Brain microvascular endothelial cell (primary cell): Measurements from ENCODE around the gene CCDC88B.

Source experiments
- DNase-seq: peaks from one replicate; pipeline ENCODE4 v3.0.0-alpha.2; 2020
- H3K27ac ChIP-seq: fragments of 250-450 bp; sonication (Bioruptor Pico); 2 replicates; pipeline ENCODE4 v1.5.1; 2020; ENCODE audit warnings: mild to moderate bottlenecking, moderate library complexity
- H3K27me3 ChIP-seq: fragments of 250-450 bp; sonication (Bioruptor Pico); replicated peaks from 2 replicates; pipeline ENCODE4 v1.5.1; 2020; ENCODE audit warnings: mild to moderate bottlenecking
- H3K36me3 ChIP-seq: fragments of 250-450 bp; sonication (Bioruptor Pico); replicated peaks from 2 replicates; pipeline ENCODE4 v1.5.1; 2020; ENCODE audit warnings: mild to moderate bottlenecking
- H3K4me3 ChIP-seq: 2 replicates; pipeline ENCODE4 v1.5.1; 2011; ENCODE audit warnings: low read depth, mild to moderate bottlenecking, control low read depth, low read length, moderate library complexity
- CTCF ChIP-seq: IDR thresholded peaks from 2 replicates; pipeline ENCODE4 v1.5.1; 2011; ENCODE audit warnings: low read depth, mild to moderate bottlenecking, moderate library complexity, low read length, control low read depth, inconsistent platforms; ENCODE audit errors: missing control alignments
- in situ Hi-C: cut with HindIII; loops from 2 replicates; pipeline ENCODE4 v1.10.0; 2017; ENCODE audit warnings: low sequenced_read_pairs, low pct_ligation_motif_present

The CCDC88B gene

GRCh38 chr11:64347193-64347867, 7.3 kb downstream of the CCDC88B start:
- DNase-seq: no peak
- Histone ChIP-seq H3K27ac (no peak overlapping the region), H3K27me3 (no peaks in the 10 kb centered on the region), H3K36me3 (no peaks in the 10 kb centered on the region), H3K4me3 (no peak overlapping the region)
- in situ Hi-C loops: no loop called here
- no peak for TF ChIP-seq CTCF

- Histone ChIP-seq H3K27me3 (no peaks in the 10 kb centered on the region), H3K27ac (no peak overlapping the region), H3K4me3 (no peak overlapping the region), H3K36me3 (no peaks in the 10 kb centered on the region)
- no peak for DNase-seq
- in situ Hi-C loops: no loop called here
- TF ChIP-seq CTCF: no peak
Observed at GRCh38 chr11:64348383-64349024, 8.5 kb downstream of the CCDC88B start.

GRCh38 chr11:64349025-64349387, 9.0 kb downstream of the CCDC88B start:
- no peak for DNase-seq
- H3K27me3 ChIP-seq: no peaks in the 10 kb centered on the region
- H3K4me3 ChIP-seq: no peak overlapping the region
- TF ChIP-seq CTCF: no peak
- in situ Hi-C loops: no loop called here
- no peaks in the 10 kb centered on the region for H3K36me3 ChIP-seq
- H3K27ac ChIP-seq: no peak overlapping the region

- Histone ChIP-seq H3K36me3 (no peaks in the 10 kb centered on the region), H3K27me3 (no peaks in the 10 kb centered on the region), H3K27ac (no peak overlapping the region), H3K4me3 (no peak overlapping the region)
- in situ Hi-C loops: no loop called here
- TF ChIP-seq CTCF: no peak
- no peak for DNase-seq
Observed at GRCh38 chr11:64349404-64349803, 9.4 kb downstream of the CCDC88B start.

- H3K4me3 ChIP-seq: no peak overlapping the region
- no peaks in the 10 kb centered on the region for H3K27me3 ChIP-seq
- no peak for TF ChIP-seq CTCF
- H3K27ac ChIP-seq: no peak overlapping the region
- in situ Hi-C loops: no loop called here
- DNase-seq: no peak
- no peaks in the 10 kb centered on the region for H3K36me3 ChIP-seq
Observed at GRCh38 chr11:64351136-64351631, 11.2 kb downstream of the CCDC88B start.
